PC-9 (cell line): ENCODE data around the gene SRP9. TPM values are rescaled to one million over a fixed set of nuclear protein-coding genes. Genes with fewer than 3 reads are reported as not detected.

Experiments used
- BruUV-seq: library from RNA; stranded (reverse); fragments of 400-500 nt; replicated peaks from 2 replicates; lab custom pipeline; 2021; lab: Mats Ljungman, UMichigan
- CTCF ChIA-PET: fragments of 300-600 bp; sonication (Branson Sonifier 250); formaldehyde crosslinking; loops from one replicate; lab custom pipeline; 2022; ENCODE audit warnings: antibody characterized with exemption; lab: Charles Lee
- POLR2A ChIA-PET: fragments of 300-600 bp; sonication (Branson Sonifier 250); formaldehyde crosslinking; loops from one replicate; lab custom pipeline; 2022; ENCODE audit warnings: antibody characterized with exemption; ENCODE audit not compliant: unreplicated experiment; lab: Charles Lee
- DNase-seq, 2 experiments: peaks; one replicate each; pipeline versions ENCODE4 v3.0.0 to v3.0.0-alpha.2; 2015 to 2022; ENCODE audit warnings: mixed read lengths in 1 of 2
- H2AFZ ChIP-seq: fragments of 200-600 bp; sonication (generic); 2 replicates; pipeline ENCODE4 v1.8.1; 2017; ENCODE audit warnings: antibody characterized with exemption
- H3F3A ChIP-seq: fragments of 200-600 bp; sonication (generic); 2 replicates; pipeline ENCODE4 v1.8.1; 2017; ENCODE audit warnings: antibody characterized with exemption, mild to moderate bottlenecking, low read depth; ENCODE audit not compliant: insufficient read depth
- H3K27ac ChIP-seq: fragments of 200-600 bp; sonication (generic); 2 replicates; pipeline ENCODE4 v1.6.1; 2016; ENCODE audit warnings: mixed run types
- H3K27me3 ChIP-seq: fragments of 200-600 bp; sonication (generic); 2 replicates; pipeline ENCODE4 v1.6.1; 2016; ENCODE audit warnings: low read depth, mixed run types; ENCODE audit not compliant: insufficient read depth
- H3K36me3 ChIP-seq: fragments of 200-600 bp; sonication (generic); 2 replicates; pipeline ENCODE4 v1.6.1; 2016; ENCODE audit warnings: low read depth, mixed run types
- H3K4me1 ChIP-seq: fragments of 200-600 bp; sonication (generic); replicated peaks from 2 replicates; pipeline ENCODE4 v1.6.1; 2016; ENCODE audit warnings: mixed run types; ENCODE audit not compliant: insufficient read depth
- H3K4me2 ChIP-seq: fragments of 200-600 bp; sonication (generic); 2 replicates; pipeline ENCODE4 v1.6.1; 2017; ENCODE audit warnings: mixed run types
- H3K4me3 ChIP-seq: fragments of 200-600 bp; sonication (generic); 2 replicates; pipeline ENCODE4 v1.6.1; 2016; ENCODE audit warnings: mixed run types
- H3K79me2 ChIP-seq: fragments of 200-600 bp; sonication (generic); 2 replicates; pipeline ENCODE4 v1.6.1; 2017; ENCODE audit warnings: low read depth, mixed run types
- H3K9me2 ChIP-seq: fragments of 200-600 bp; sonication (generic); 2 replicates; pipeline ENCODE4 v1.8.1; 2017; ENCODE audit warnings: mild to moderate bottlenecking; ENCODE audit not compliant: insufficient read depth
- H3K9me3 ChIP-seq: fragments of 200-600 bp; sonication (generic); 2 replicates; pipeline ENCODE4 v1.8.1; 2016; ENCODE audit warnings: low read depth; ENCODE audit not compliant: insufficient read depth
- H4K20me1 ChIP-seq: fragments of 200-600 bp; sonication (generic); 2 replicates; pipeline ENCODE4 v1.8.1; 2017; ENCODE audit not compliant: insufficient read depth
- EZH2 ChIP-seq: fragments of 200-600 bp; sonication (generic); IDR thresholded peaks from 2 replicates; pipeline ENCODE4 v1.8.0; 2017; ENCODE audit warnings: antibody characterized with exemption, low read depth
- intact Hi-C: fragments of 100-400 bp; cut with micrococcal nuclease; formaldehyde crosslinking; loops from one replicate; pipeline ENCODE4 v1.10.0; 2022; ENCODE audit not compliant: unreplicated experiment
- total RNA-seq: library from RNA; stranded (reverse); gene quantifications from 2 replicates; pipeline ENCODE4 v1.2.3, GENCODE V29; 2021
- TF ChIP-seq, protein P1 (sequence below): fragments of 200-600 bp; sonication (generic); conservative IDR thresholded peaks from 2 replicates; pipeline ENCODE4 v1.6.1; 2017; ENCODE audit warnings: mixed run types, antibody characterized with exemption, mild to moderate bottlenecking, moderate library complexity

SRP9 gene
- total RNA-seq, 1 experiment from 2014 or later, result 406 TPM

DNA sequence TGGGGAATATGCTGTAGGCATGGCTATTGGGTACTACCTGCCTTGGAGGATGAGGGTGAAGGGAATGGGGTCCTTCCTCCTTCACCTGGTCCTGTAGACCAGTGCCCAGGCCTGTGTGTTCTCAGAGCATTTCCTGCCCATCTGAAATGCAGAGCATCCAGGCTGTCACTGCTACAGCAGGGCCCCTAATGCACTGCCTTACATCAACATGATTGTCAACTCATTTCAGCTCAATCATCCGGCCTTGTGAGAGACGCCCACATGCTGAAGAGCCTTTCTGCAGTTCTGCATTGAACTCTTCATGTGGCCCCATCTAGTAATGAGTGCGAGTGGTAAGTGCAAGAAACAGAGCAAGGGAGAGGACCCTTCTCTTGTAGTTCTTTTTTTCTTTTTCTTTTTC lies 39.8 kb upstream of the SRP9 start:
- no peak overlapping the region for H3K4me3 ChIP-seq
- no peaks in the 10 kb centered on the region for H3K9me2 ChIP-seq
- H3K36me3 ChIP-seq, result no peaks in the 10 kb centered on the region
- intact Hi-C loops, result loop anchor here (2.0 kb wide), 1 partner anchor 35 kb away; no protein-coding TSS in a partner anchor
- no peak for DNase-seq
- H3K27ac ChIP-seq, result peak overlapping the region; percentile 86
- H3K4me1 ChIP-seq, result peaks cover 63% of the 10 kb centered on the region
- H3K4me2 ChIP-seq, result peak overlapping the region; percentile 74
- no TSS peak for BruUV-seq
- no peaks in the 10 kb centered on the region for H3K27me3 ChIP-seq
- POLR2A ChIA-PET, result no interaction called here
- CTCF ChIA-PET, result no interaction called here
- no peaks in the 10 kb centered on the region for H4K20me1 ChIP-seq
- no peaks in the 10 kb centered on the region for H3K9me3 ChIP-seq
- H3F3A ChIP-seq, result peaks cover 45% of the 10 kb centered on the region
- H3K79me2 ChIP-seq, result no peaks in the 10 kb centered on the region
- H2AFZ ChIP-seq, result no peak overlapping the region
- TF ChIP-seq EZH2, result no peak
- TF ChIP-seq, protein P1, sequence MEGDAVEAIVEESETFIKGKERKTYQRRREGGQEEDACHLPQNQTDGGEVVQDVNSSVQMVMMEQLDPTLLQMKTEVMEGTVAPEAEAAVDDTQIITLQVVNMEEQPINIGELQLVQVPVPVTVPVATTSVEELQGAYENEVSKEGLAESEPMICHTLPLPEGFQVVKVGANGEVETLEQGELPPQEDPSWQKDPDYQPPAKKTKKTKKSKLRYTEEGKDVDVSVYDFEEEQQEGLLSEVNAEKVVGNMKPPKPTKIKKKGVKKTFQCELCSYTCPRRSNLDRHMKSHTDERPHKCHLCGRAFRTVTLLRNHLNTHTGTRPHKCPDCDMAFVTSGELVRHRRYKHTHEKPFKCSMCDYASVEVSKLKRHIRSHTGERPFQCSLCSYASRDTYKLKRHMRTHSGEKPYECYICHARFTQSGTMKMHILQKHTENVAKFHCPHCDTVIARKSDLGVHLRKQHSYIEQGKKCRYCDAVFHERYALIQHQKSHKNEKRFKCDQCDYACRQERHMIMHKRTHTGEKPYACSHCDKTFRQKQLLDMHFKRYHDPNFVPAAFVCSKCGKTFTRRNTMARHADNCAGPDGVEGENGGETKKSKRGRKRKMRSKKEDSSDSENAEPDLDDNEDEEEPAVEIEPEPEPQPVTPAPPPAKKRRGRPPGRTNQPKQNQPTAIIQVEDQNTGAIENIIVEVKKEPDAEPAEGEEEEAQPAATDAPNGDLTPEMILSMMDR, result no peak

DNA sequence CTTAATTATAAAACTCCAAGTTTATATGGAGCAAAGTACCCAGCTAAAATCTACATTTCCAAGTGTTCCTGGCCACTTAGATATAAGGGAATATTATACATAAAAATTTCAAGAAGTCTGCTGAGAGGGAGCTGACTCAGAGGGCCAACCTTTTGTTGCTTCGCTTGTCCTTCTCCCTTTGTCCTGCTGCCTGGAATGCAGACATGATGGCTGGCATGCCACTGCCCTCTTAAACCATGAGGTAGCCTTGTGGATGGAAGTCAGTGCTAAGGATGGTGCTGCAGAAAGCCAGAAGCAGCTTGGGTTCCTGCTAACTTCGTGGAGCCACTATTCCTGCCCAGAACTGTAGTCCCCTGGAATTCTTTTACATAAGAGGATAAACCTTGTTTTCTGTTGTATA lies 38.9 kb upstream of the SRP9 start:
- Histone ChIP-seq H3K27ac (no peak overlapping the region), H3K27me3 (no peaks in the 10 kb centered on the region), H3K4me3 (no peak overlapping the region), H3K9me3 (no peaks in the 10 kb centered on the region), H3K36me3 (no peaks in the 10 kb centered on the region), H3K4me1 (peaks cover 55% of the 10 kb centered on the region), H3K9me2 (no peaks in the 10 kb centered on the region), H3F3A (peaks cover 45% of the 10 kb centered on the region), H2AFZ (no peak overlapping the region), H3K79me2 (no peaks in the 10 kb centered on the region), H3K4me2 (peak overlapping the region; percentile 10; the same call in 1 of the 2 replicates), H4K20me1 (no peaks in the 10 kb centered on the region)
- ChIA-PET CTCF (interaction anchor here (0.7 to 1.1 kb wide), 2 partner anchors 29 to 31 kb away, joined by 3 read pairs; no protein-coding TSS in a partner anchor), POLR2A (no interaction called here)
- DNase-seq, result no peak
- no TSS peak for BruUV-seq
- TF ChIP-seq EZH2, result no peak
- TF ChIP-seq, protein P1, result no peak
- intact Hi-C loops, result no loop called here

DNA sequence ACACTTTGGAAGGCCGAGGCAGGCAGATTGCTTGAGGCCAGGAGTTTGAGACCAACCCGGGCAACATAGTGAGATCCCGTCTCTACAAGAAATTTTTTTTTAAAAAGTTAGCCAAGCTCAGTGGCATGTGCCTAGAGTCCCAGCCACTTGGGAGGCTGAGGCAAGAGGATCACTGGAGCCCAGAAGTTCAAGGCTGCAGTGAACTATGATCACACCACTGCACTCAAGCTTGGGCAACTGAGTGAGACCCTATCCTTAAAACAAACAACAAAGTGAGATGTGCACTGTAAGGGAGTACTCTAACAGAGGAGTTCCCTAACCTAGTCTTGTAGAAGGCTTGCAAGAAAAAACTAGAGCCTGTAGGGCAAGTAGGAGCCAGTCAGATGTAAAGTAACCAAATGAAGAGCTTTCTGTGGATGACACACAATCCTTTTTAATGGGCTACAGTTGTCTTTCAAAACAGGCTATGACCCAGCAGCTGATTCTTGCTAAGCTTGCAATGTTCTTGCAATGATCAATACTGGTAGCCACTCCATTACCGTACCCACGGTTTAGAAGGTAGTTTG lies 38.0 kb upstream of the SRP9 start:
- H3K79me2 ChIP-seq, result no peaks in the 10 kb centered on the region
- peaks cover 48% of the 10 kb centered on the region for H3K4me1 ChIP-seq
- no TSS peak for BruUV-seq
- no peak overlapping the region for H2AFZ ChIP-seq
- no peaks in the 10 kb centered on the region for H3K9me3 ChIP-seq
- H3K27ac ChIP-seq, result no peak overlapping the region
- intact Hi-C loops, result no loop called here
- no peaks in the 10 kb centered on the region for H3K27me3 ChIP-seq
- ChIA-PET CTCF (interaction anchor here (0.7 kb wide), 1 partner anchor 29 kb away, joined by 3 read pairs; no protein-coding TSS in a partner anchor), POLR2A (no interaction called here)
- TF ChIP-seq, protein P1, result no peak
- TF ChIP-seq EZH2, result no peak
- DNase-seq, result no peak
- no peaks in the 10 kb centered on the region for H3K36me3 ChIP-seq
- no peaks in the 10 kb centered on the region for H3K9me2 ChIP-seq
- H3K4me2 ChIP-seq, result no peak overlapping the region
- H4K20me1 ChIP-seq, result no peaks in the 10 kb centered on the region
- H3K4me3 ChIP-seq, result no peak overlapping the region
- peaks cover 41% of the 10 kb centered on the region for H3F3A ChIP-seq
